ENCODE results near the gene OTUD1. TPM values are rescaled to one million over a fixed set of nuclear protein-coding genes. Genes with fewer than 3 reads are reported as not detected.

OTUD1 gene
- total RNA-seq, 1 donor from 2014 or later = 11.0 TPM

GRCh38 chr10:23439961-23440889 lies 1.4 kb downstream of the OTUD1 start:
- TF ChIP-seq CTCF (IDR thresholded peaks at IDR 0.05) = no peak
- H3K4me1 Mint-ChIP-seq (ENCODE audit: unreplicated experiment) = peaks cover 33% of the 10 kb centered on the region
- peaks cover 3% of the 10 kb centered on the region for H3K27me3 Mint-ChIP-seq (ENCODE audit: unreplicated experiment)
- peaks cover 15% of the 10 kb centered on the region for H3K36me3 Mint-ChIP-seq (ENCODE audit: unreplicated experiment)
- no peak for DNase-seq (ENCODE audit: extremely low spot score, unreplicated experiment)
- peak overlapping the region; percentile 80 for H3K4me3 Mint-ChIP-seq (ENCODE audit: unreplicated experiment)
- no peaks in the 10 kb centered on the region for H3K9me3 Mint-ChIP-seq (ENCODE audit: unreplicated experiment)
- peak overlapping the region; percentile 67 for H3K27ac Mint-ChIP-seq (ENCODE audit: unreplicated experiment)

GRCh38 chr10:23441251-23441650 lies 2.4 kb downstream of the OTUD1 start:
- Mint-ChIP-seq H3K27ac (ENCODE audit: unreplicated experiment) (no peak overlapping the region), H3K36me3 (ENCODE audit: unreplicated experiment) (peaks cover 15% of the 10 kb centered on the region), H3K27me3 (ENCODE audit: unreplicated experiment) (no peaks in the 10 kb centered on the region), H3K4me1 (ENCODE audit: unreplicated experiment) (peaks cover 33% of the 10 kb centered on the region), H3K4me3 (ENCODE audit: unreplicated experiment) (peak overlapping the region; percentile 80), H3K9me3 (ENCODE audit: unreplicated experiment) (no peaks in the 10 kb centered on the region)
- DNase-seq (ENCODE audit: extremely low spot score, unreplicated experiment) = no peak
- TF ChIP-seq CTCF (IDR thresholded peaks at IDR 0.05) = no peak

- Mint-ChIP-seq H3K9me3 (ENCODE audit: unreplicated experiment) (no peaks in the 10 kb centered on the region), H3K27ac (ENCODE audit: unreplicated experiment) (no peak overlapping the region), H3K4me1 (ENCODE audit: unreplicated experiment) (peaks cover 33% of the 10 kb centered on the region), H3K27me3 (ENCODE audit: unreplicated experiment) (no peaks in the 10 kb centered on the region), H3K4me3 (ENCODE audit: unreplicated experiment) (no peak overlapping the region), H3K36me3 (ENCODE audit: unreplicated experiment) (peaks cover 15% of the 10 kb centered on the region)
- no peak for DNase-seq (ENCODE audit: extremely low spot score, unreplicated experiment)
- no peak for TF ChIP-seq CTCF (IDR thresholded peaks at IDR 0.05)
Observed at GRCh38 chr10:23442936-23443335, 4.1 kb downstream of the OTUD1 start.

GRCh38 chr10:23445591-23445990 lies 6.7 kb downstream of the OTUD1 start:
- H3K4me1 Mint-ChIP-seq (ENCODE audit: unreplicated experiment) = peaks cover 26% of the 10 kb centered on the region
- H3K9me3 Mint-ChIP-seq (ENCODE audit: unreplicated experiment) = no peaks in the 10 kb centered on the region
- H3K27me3 Mint-ChIP-seq (ENCODE audit: unreplicated experiment) = no peaks in the 10 kb centered on the region
- TF ChIP-seq CTCF (IDR thresholded peaks at IDR 0.05) = no peak
- DNase-seq (ENCODE audit: extremely low spot score, unreplicated experiment) = no peak
- H3K4me3 Mint-ChIP-seq (ENCODE audit: unreplicated experiment) = no peak overlapping the region
- H3K27ac Mint-ChIP-seq (ENCODE audit: unreplicated experiment) = no peak overlapping the region
- peaks cover 15% of the 10 kb centered on the region for H3K36me3 Mint-ChIP-seq (ENCODE audit: unreplicated experiment)

- Mint-ChIP-seq H3K4me1 (ENCODE audit: unreplicated experiment) (no peaks in the 10 kb centered on the region), H3K27ac (ENCODE audit: unreplicated experiment) (no peak overlapping the region), H3K4me3 (ENCODE audit: unreplicated experiment) (no peak overlapping the region), H3K36me3 (ENCODE audit: unreplicated experiment) (peaks cover under 1% of the 10 kb centered on the region), H3K27me3 (ENCODE audit: unreplicated experiment) (no peaks in the 10 kb centered on the region), H3K9me3 (ENCODE audit: unreplicated experiment) (no peaks in the 10 kb centered on the region)
- no peak for TF ChIP-seq CTCF (IDR thresholded peaks at IDR 0.05)
- no peak for DNase-seq (ENCODE audit: extremely low spot score, unreplicated experiment)
Observed at GRCh38 chr10:23448323-23448722, 9.4 kb downstream of the OTUD1 start.
